ENCODE results near the gene ZNF496. TPM values are rescaled to one million over a fixed set of nuclear protein-coding genes. Genes with fewer than 3 reads are reported as not detected.

Gene ZNF496
- total RNA-seq, 1 experiment from 2014 or later, result 21.4 TPM

GRCh38 chr1:247295274-247295684, 36.4 kb downstream of the ZNF496 start:
- TF ChIP-seq SIN3A (IDR thresholded peaks at IDR 0.05; ENCODE audit: borderline replicate concordance, insufficient read depth, low read depth, low read length) (no peak), TCF7L2 (IDR thresholded peaks at IDR 0.05; ENCODE audit: low read depth, low read length) (no peak), POLR2AphosphoS5 (IDR thresholded peaks at IDR 0.05; ENCODE audit: low read depth, low read length) (no peak), REST (IDR thresholded peaks at IDR 0.05; ENCODE audit: insufficient read depth in 1 of 2, low read depth in 2 of 2, low read length in 1 of 2) (no peak)
- TF ChIP-seq, protein P1, sequence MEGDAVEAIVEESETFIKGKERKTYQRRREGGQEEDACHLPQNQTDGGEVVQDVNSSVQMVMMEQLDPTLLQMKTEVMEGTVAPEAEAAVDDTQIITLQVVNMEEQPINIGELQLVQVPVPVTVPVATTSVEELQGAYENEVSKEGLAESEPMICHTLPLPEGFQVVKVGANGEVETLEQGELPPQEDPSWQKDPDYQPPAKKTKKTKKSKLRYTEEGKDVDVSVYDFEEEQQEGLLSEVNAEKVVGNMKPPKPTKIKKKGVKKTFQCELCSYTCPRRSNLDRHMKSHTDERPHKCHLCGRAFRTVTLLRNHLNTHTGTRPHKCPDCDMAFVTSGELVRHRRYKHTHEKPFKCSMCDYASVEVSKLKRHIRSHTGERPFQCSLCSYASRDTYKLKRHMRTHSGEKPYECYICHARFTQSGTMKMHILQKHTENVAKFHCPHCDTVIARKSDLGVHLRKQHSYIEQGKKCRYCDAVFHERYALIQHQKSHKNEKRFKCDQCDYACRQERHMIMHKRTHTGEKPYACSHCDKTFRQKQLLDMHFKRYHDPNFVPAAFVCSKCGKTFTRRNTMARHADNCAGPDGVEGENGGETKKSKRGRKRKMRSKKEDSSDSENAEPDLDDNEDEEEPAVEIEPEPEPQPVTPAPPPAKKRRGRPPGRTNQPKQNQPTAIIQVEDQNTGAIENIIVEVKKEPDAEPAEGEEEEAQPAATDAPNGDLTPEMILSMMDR (IDR thresholded peaks at IDR 0.05), result no peak
- Histone ChIP-seq H3K27me3 (ENCODE audit: control insufficient read depth, insufficient read depth, low read length) (no peaks in the 10 kb centered on the region; the same call in 1 of the 2 replicates), H3K27ac (ENCODE audit: low read length) (no peak overlapping the region), H3K4me1 (ENCODE audit: control insufficient read depth, insufficient read depth, low read length) (no peaks in the 10 kb centered on the region), H3K9me3 (ENCODE audit: control insufficient read depth, insufficient read depth, low read depth, low read length) (no peaks in the 10 kb centered on the region), H3K4me3 (ENCODE audit: low read depth in 2 of 2, low read length in 2 of 2) (no peak overlapping the region), H3K36me3 (ENCODE audit: control insufficient read depth, insufficient read depth, low read length) (no peaks in the 10 kb centered on the region)
- intact Hi-C loops (cut with micrococcal nuclease; ENCODE audit: unreplicated experiment), result no loop called here
- in situ Hi-C loops (cut with HindIII; ENCODE audit: low pct_unique_long_range_greater_than_20kb, low sequenced_read_pairs), result no loop called here
- CTCF ChIA-PET, result no interaction called here
- no peak for DNase-seq (ENCODE audit: low read depth, low spot score)
- POLR2A ChIA-PET, result no interaction called here
- ATAC-seq, result no peak
- BruUV-seq (replicated peaks), result no TSS peak

DNA sequence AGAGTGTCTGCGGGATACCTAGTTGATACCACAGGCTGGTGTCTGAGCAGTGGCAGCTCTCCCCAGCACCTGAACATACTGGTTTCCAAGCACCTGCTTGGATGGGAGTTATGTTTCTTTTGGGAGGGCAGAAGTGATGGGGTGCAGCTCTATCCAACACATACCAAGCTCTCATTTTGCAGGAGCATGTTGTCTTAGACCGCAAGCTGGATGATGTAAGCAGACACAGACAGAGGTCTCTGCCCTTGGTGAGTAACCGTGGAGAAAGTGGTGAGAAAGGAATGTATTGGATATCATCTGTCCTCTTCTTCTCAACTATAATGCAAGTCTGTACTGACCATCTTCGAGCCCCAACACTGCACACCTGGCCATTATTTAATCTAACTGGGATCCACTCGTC, 37.4 kb downstream of the ZNF496 start:
- no peaks in the 10 kb centered on the region for H3K9me3 ChIP-seq (ENCODE audit: control insufficient read depth, insufficient read depth, low read depth, low read length)
- no peak overlapping the region for H3K27ac ChIP-seq (ENCODE audit: low read length)
- TF ChIP-seq POLR2AphosphoS5 (IDR thresholded peaks at IDR 0.05; ENCODE audit: low read depth, low read length), result no peak
- no peak for TF ChIP-seq REST (IDR thresholded peaks at IDR 0.05; ENCODE audit: insufficient read depth in 1 of 2, low read depth in 2 of 2, low read length in 1 of 2)
- TF ChIP-seq TCF7L2 (IDR thresholded peaks at IDR 0.05; ENCODE audit: low read depth, low read length), result no peak
- TF ChIP-seq SIN3A (IDR thresholded peaks at IDR 0.05; ENCODE audit: borderline replicate concordance, insufficient read depth, low read depth, low read length), result no peak
- TF ChIP-seq, protein P1 (IDR thresholded peaks at IDR 0.05), result no peak
- H3K4me1 ChIP-seq (ENCODE audit: control insufficient read depth, insufficient read depth, low read length), result no peaks in the 10 kb centered on the region
- in situ Hi-C loops (cut with HindIII; ENCODE audit: low pct_unique_long_range_greater_than_20kb, low sequenced_read_pairs), result no loop called here
- intact Hi-C loops (cut with micrococcal nuclease; ENCODE audit: unreplicated experiment), result no loop called here
- no peak overlapping the region for H3K4me3 ChIP-seq (ENCODE audit: low read depth in 2 of 2, low read length in 2 of 2)
- no peaks in the 10 kb centered on the region; the same call in 1 of the 2 replicates for H3K27me3 ChIP-seq (ENCODE audit: control insufficient read depth, insufficient read depth, low read length)
- ATAC-seq (no peak), DNase-seq (ENCODE audit: low read depth, low spot score) (no peak)
- ChIA-PET CTCF (no interaction called here), POLR2A (no interaction called here)
- no TSS peak for BruUV-seq (replicated peaks)
- H3K36me3 ChIP-seq (ENCODE audit: control insufficient read depth, insufficient read depth, low read length), result no peaks in the 10 kb centered on the region
